Activated naive CD8-positive, alpha-beta T cell (primary cell): ENCODE results near the gene CATSPER3.

ENCODE experiments used
- H3K27ac Mint-ChIP-seq: one replicate; pipeline ENCODE4 v1.8.0; 2021; ENCODE audit warnings: mixed read lengths
- H3K27me3 Mint-ChIP-seq: one replicate; pipeline ENCODE4 v1.8.0; 2021; ENCODE audit warnings: mixed read lengths
- H3K36me3 Mint-ChIP-seq: one replicate; pipeline ENCODE4 v1.8.0; 2021; ENCODE audit warnings: mixed read lengths
- H3K4me1 Mint-ChIP-seq: one replicate; pipeline ENCODE4 v1.8.0; 2021; ENCODE audit warnings: low read depth, mixed read lengths
- H3K4me3 Mint-ChIP-seq: one replicate; pipeline ENCODE4 v1.8.0; 2021; ENCODE audit warnings: mild to moderate bottlenecking, mixed read lengths
- H3K9me3 Mint-ChIP-seq: one replicate; pipeline ENCODE4 v1.8.0; 2021; ENCODE audit warnings: low read depth, mixed read lengths

The CATSPER3 gene

GRCh38 chr5:135035678-135036030 is 67.9 kb downstream of the CATSPER3 start:
- Mint-ChIP-seq H3K27me3 (peaks cover 33% of the 10 kb centered on the region), H3K4me3 (no peak overlapping the region), H3K36me3 (no peaks in the 10 kb centered on the region), H3K27ac (no peak overlapping the region), H3K9me3 (no peaks in the 10 kb centered on the region), H3K4me1 (peaks cover 34% of the 10 kb centered on the region)

GRCh38 chr5:135036405-135036804 is 68.7 kb downstream of the CATSPER3 start:
- Mint-ChIP-seq H3K4me3 (peak overlapping the region; percentile 35), H3K27ac (no peak overlapping the region), H3K36me3 (no peaks in the 10 kb centered on the region), H3K9me3 (no peaks in the 10 kb centered on the region), H3K27me3 (peaks cover 36% of the 10 kb centered on the region), H3K4me1 (peaks cover 31% of the 10 kb centered on the region)

- Mint-ChIP-seq H3K4me1 (peaks cover 21% of the 10 kb centered on the region), H3K36me3 (no peaks in the 10 kb centered on the region), H3K27ac (no peak overlapping the region), H3K27me3 (peaks cover 36% of the 10 kb centered on the region), H3K9me3 (no peaks in the 10 kb centered on the region), H3K4me3 (no peak overlapping the region)
These were observed 70.0 kb downstream of the CATSPER3 start for GRCh38 chr5:135037519-135038204.

- Mint-ChIP-seq H3K27me3 (peaks cover 40% of the 10 kb centered on the region), H3K27ac (no peak overlapping the region), H3K4me3 (peak overlapping the region; percentile 20), H3K36me3 (no peaks in the 10 kb centered on the region), H3K4me1 (peaks cover 18% of the 10 kb centered on the region), H3K9me3 (no peaks in the 10 kb centered on the region)
These were observed 70.6 kb downstream of the CATSPER3 start for GRCh38 chr5:135038205-135038812.

GRCh38 chr5:135038813-135039270 is 71.1 kb downstream of the CATSPER3 start:
- Mint-ChIP-seq H3K4me3 (peak overlapping the region; percentile 20), H3K27ac (no peak overlapping the region), H3K36me3 (no peaks in the 10 kb centered on the region), H3K4me1 (peaks cover 17% of the 10 kb centered on the region), H3K9me3 (no peaks in the 10 kb centered on the region), H3K27me3 (peaks cover 45% of the 10 kb centered on the region)

- Mint-ChIP-seq H3K4me3 (no peak overlapping the region), H3K27me3 (peaks cover 50% of the 10 kb centered on the region), H3K36me3 (no peaks in the 10 kb centered on the region), H3K4me1 (peaks cover 15% of the 10 kb centered on the region), H3K9me3 (no peaks in the 10 kb centered on the region), H3K27ac (no peak overlapping the region)
These were observed 71.7 kb downstream of the CATSPER3 start for GRCh38 chr5:135039271-135040033.

- Mint-ChIP-seq H3K36me3 (no peaks in the 10 kb centered on the region), H3K27ac (no peak overlapping the region), H3K9me3 (no peaks in the 10 kb centered on the region), H3K4me1 (peaks cover 12% of the 10 kb centered on the region), H3K27me3 (peaks cover 46% of the 10 kb centered on the region), H3K4me3 (peak overlapping the region; percentile 35)
These were observed 72.3 kb downstream of the CATSPER3 start for GRCh38 chr5:135040034-135040332.

- Mint-ChIP-seq H3K9me3 (no peaks in the 10 kb centered on the region), H3K4me1 (peaks cover 10% of the 10 kb centered on the region), H3K36me3 (no peaks in the 10 kb centered on the region), H3K27me3 (peaks cover 45% of the 10 kb centered on the region), H3K27ac (no peak overlapping the region), H3K4me3 (peak overlapping the region; percentile 35)
These were observed 72.8 kb downstream of the CATSPER3 start for GRCh38 chr5:135040333-135041144.

GRCh38 chr5:135041145-135041587 is 73.5 kb downstream of the CATSPER3 start:
- Mint-ChIP-seq H3K9me3 (no peaks in the 10 kb centered on the region), H3K4me1 (peaks cover 10% of the 10 kb centered on the region), H3K36me3 (no peaks in the 10 kb centered on the region), H3K27ac (no peak overlapping the region), H3K4me3 (no peak overlapping the region), H3K27me3 (peaks cover 42% of the 10 kb centered on the region)

- H3K4me1 Mint-ChIP-seq: peaks cover 10% of the 10 kb centered on the region
- no peaks in the 10 kb centered on the region for H3K36me3 Mint-ChIP-seq
- H3K27me3 Mint-ChIP-seq: peaks cover 37% of the 10 kb centered on the region
- no peaks in the 10 kb centered on the region for H3K9me3 Mint-ChIP-seq
- H3K27ac Mint-ChIP-seq: no peak overlapping the region
- no peak overlapping the region for H3K4me3 Mint-ChIP-seq
These were observed 74.0 kb downstream of the CATSPER3 start for GRCh38 chr5:135041726-135042125.

- no peak overlapping the region for H3K27ac Mint-ChIP-seq
- no peaks in the 10 kb centered on the region for H3K9me3 Mint-ChIP-seq
- peaks cover 34% of the 10 kb centered on the region for H3K27me3 Mint-ChIP-seq
- peaks cover 10% of the 10 kb centered on the region for H3K4me1 Mint-ChIP-seq
- no peak overlapping the region for H3K4me3 Mint-ChIP-seq
- H3K36me3 Mint-ChIP-seq: no peaks in the 10 kb centered on the region
These were observed 74.9 kb downstream of the CATSPER3 start for GRCh38 chr5:135042595-135042994.

- H3K9me3 Mint-ChIP-seq: no peaks in the 10 kb centered on the region
- H3K27ac Mint-ChIP-seq: no peak overlapping the region
- H3K27me3 Mint-ChIP-seq: peaks cover 42% of the 10 kb centered on the region
These were observed 77.8 kb downstream of the CATSPER3 start for GRCh38 chr5:135045488-135045887.

GRCh38 chr5:135046661-135047346 is 79.1 kb downstream of the CATSPER3 start:
- no peaks in the 10 kb centered on the region for H3K4me1 Mint-ChIP-seq
- no peaks in the 10 kb centered on the region for H3K36me3 Mint-ChIP-seq
- H3K27me3 Mint-ChIP-seq: peaks cover 43% of the 10 kb centered on the region
- H3K4me3 Mint-ChIP-seq: no peak overlapping the region
- no peaks in the 10 kb centered on the region for H3K9me3 Mint-ChIP-seq
- no peak overlapping the region for H3K27ac Mint-ChIP-seq

More at GRCh38 chr5:135045488-135045887, 77.8 kb downstream of the CATSPER3 start:
- Mint-ChIP-seq H3K4me1 (peaks cover 3% of the 10 kb centered on the region), H3K4me3 (no peak overlapping the region), H3K36me3 (no peaks in the 10 kb centered on the region)

GRCh38 chr5:135047347-135047695 is 79.6 kb downstream of the CATSPER3 start:
- peaks cover 46% of the 10 kb centered on the region for H3K27me3 Mint-ChIP-seq

More at GRCh38 chr5:135047347-135047695, 79.6 kb downstream of the CATSPER3 start:
- no peaks in the 10 kb centered on the region for H3K9me3 Mint-ChIP-seq
- no peaks in the 10 kb centered on the region for H3K36me3 Mint-ChIP-seq
- no peak overlapping the region for H3K27ac Mint-ChIP-seq
- H3K4me3 Mint-ChIP-seq: no peak overlapping the region
- H3K4me1 Mint-ChIP-seq: no peaks in the 10 kb centered on the region
